HG03175 (cell line): ENCODE measurements around the gene ARHGAP33.

ENCODE experiments used
- ATAC-seq: cut with Tn5 transposase; IDR thresholded peaks from one replicate; pipeline ENCODE4 v1.9.1; 2021; ENCODE audit warnings: mild to moderate bottlenecking, moderate library complexity; ENCODE audit not compliant: unreplicated experiment

The ARHGAP33 gene

DNA sequence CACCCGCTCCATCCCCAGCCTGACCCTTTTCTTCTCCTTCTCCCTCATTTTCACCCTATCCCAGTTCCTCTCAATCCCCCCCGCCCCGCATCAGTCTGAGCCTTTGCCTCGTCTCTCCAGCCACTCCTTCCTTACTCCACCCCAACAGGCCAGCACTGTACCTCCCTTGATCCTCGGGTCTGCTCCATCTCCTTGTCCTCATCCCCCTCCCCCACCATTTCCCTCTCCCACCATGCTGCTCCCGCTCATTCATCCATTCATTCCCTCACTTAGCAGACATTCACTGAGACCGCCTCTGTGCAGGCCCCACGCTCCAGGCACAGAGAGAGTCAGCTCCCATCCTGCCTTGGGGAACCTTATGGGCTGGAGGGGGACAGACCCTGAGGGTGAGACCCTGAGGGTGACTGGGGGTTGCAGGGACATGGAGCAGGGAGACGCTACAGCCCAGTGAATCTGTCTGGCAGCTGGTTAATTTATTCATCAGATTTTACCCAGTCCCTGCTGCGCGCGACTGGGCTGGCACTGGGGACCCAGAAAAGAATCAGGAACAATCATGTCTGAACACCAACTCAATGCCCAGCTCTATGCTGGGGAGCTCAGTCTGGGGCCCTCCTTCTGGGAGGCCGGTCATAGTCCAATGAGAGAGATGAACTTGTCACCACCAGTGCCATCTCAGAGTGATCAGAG lies 881 bp downstream of the ARHGAP33 start:
- no peak for ATAC-seq

DNA sequence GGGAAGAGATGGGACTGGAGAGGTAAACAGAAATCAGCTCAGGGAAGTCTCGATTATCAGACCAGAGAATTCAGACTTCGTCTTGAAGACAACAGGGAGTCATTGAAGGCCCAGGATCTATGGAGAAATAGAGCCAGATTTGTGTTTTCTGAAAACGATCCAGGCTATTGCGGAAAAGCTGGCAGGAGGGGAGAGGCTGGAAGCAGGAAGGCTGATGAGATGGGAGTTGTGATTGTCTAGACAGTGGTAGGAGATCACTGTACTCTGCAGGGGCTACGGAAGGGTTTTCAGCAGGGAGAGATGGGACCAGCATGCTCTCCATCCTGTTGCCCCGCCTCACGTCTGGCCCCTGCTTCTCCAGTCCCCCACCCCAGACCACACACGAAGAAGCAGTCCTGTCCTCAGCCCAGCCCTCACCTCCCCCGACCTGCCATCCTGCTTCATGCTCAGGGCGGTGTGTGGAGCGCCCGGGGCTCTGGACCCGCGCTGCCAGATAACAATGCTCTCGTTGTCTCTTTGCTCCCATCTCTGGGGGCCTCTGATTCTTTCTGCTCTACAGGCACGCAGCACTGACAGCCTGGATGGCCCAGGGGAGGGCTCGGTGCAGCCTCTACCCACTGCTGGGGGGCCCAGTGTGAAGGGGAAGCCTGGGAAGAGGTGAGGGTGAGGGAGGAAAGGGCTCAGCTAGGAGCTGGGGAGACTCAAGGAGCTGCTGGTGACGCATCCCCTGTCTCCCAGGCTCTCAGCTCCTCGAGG lies 1.9 kb downstream of the ARHGAP33 start:
- ATAC-seq = no peak

DNA sequence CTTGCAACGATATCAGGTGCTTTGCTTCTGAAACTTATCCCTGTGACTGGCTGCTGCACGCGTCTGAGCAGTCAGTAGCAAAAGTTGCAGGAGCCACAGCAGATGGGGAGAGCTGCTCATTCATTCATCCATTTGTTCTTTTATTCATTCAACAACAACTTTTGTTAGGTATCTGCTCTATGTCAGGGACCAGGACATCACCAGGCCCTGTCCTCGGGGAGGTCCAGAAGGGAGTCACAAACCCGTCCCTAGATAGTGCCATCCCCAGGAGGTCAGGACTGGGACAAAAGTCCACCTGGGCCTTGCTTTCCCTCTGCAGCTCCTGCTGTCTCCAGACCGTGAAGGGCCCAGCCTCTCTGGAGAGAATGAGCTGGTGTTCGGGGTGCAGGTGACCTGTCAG lies 2.6 kb downstream of the ARHGAP33 start:
- ATAC-seq = no peak

DNA sequence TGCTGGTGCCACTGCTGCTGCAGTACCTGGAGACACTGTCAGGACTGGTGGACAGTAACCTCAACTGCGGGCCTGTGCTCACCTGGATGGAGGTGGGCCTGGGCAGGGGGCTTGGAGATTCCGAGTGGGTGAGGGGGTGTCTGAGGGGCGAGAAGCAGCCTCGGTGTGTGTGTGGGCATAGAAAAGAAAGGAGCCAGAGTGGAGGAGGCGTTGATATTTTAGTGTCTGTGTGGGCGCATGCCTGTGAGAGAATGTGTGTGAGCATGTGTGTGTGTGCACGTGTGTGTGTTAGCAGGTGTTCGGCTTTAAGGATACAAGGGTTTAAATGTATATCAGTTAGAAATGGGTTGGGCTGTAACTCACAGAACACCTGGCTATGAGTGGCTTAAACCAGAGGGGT lies 3.7 kb downstream of the ARHGAP33 start:
- ATAC-seq = no peak

DNA sequence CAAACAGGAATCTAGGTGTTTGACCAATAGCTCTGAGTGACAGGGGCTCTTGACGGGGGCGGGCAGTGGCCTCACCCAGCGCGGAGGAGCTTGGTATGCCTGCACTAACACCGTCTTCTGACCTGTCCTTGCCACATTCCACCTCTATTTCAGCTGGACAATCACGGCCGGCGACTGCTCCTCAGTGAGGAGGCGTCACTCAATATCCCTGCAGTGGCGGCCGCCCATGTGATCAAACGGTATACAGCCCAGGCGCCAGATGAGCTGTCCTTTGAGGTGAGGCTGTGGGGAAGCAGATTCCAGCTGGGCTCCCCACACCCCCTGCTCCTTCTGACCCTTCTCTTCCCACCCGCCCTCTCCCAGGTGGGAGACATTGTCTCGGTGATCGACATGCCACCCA lies 4.7 kb downstream of the ARHGAP33 start:
- ATAC-seq = no peak

DNA sequence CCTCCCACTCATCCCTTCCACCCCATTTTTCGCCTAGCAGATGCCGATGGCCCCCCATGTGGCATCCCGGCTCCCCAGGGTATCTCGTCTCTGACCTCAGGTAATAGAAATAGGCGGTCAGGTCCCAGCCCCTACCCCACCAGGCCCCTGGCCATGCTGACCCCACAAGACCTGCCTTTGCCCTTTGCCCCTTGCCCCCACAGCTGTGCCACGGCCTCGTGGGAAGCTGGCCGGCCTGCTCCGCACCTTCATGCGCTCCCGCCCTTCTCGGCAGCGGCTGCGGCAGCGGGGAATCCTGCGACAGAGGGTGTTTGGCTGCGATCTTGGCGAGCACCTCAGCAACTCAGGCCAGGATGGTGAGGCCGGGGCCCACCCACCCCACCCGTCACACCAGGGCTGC lies 5.4 kb downstream of the ARHGAP33 start:
- ATAC-seq = no peak

DNA sequence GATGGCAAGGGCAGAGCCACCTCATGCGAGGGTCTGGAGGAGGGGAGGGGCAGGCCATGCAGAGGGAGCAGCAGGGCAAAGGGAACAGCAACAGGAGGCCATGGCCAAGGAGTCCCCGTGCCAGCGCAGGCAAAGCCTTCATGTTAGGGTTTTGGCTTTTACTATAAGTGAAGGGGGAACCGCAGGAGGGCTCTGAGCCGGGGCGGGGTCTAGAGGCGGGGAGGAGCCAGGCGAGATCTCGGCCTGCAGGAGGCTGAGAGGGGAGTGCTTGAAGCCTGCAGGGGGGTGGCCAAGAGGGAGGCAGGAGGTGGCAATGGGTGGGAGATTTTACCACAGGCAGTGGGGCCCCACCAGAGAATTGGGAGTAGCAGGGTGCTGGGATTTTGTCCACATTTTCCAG lies 6.3 kb downstream of the ARHGAP33 start:
- no peak for ATAC-seq

DNA sequence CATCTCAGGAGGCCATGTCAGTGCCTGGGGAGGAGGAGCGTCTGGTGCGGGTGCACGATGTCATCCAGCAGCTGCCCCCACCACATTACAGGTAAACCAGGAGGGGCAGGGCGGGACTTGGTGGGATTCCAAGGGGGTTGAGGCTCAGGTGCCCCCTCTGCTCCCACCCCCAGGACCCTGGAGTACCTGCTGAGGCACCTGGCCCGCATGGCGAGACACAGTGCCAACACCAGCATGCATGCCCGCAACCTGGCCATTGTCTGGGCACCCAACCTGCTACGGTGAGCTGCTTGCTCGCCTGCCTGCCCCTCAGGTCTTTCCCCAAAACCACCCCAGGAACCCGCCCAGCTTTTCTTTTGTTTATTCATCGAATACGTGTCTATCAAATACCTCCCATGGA lies 7.2 kb downstream of the ARHGAP33 start:
- no peak for ATAC-seq

DNA sequence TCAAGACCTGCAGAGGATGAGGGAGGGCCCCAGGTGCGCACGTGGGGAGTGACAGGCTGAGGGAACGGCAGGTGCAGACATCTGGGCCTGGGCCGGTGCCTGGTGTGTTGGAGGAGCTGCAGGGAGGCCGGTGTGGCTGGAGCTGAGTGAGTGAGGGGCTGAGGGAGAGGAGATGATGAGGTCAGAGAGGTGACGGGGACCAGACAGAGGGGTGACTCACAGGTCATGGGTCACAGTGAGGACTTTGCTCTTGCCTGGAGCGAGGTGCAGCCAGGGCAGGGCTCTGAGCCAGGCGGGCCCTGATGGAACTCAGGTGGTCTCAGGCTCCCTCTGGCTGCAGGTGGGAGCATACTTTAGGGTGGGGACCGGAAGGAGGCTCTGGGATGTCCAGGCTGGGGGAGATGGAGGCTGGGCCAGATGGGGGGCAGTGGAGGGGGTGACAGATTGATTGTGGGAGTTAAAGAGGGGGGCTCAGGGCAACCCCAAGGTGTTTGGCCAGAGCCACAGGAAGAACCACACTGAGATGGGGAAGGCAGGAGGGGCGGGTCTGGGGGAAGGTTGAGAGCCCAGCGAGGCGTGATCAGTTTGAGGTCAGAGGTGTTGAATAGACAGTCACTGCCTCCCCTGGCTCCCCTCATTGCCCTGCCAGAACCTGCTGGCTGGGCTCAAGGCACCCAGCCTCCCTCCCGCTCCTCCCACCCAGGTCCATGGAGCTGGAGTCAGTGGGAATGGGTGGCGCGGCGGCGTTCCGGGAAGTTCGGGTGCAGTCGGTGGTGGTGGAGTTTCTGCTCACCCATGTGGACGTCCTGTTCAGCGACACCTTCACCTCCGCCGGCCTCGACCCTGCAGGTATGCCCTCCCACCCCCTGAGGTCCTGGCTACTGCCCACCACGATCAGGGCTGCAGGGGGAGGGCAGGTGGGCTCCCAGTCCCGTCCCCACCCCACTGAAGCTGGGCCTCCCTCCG lies 8.4 kb downstream of the ARHGAP33 start:
- ATAC-seq = no peak

DNA sequence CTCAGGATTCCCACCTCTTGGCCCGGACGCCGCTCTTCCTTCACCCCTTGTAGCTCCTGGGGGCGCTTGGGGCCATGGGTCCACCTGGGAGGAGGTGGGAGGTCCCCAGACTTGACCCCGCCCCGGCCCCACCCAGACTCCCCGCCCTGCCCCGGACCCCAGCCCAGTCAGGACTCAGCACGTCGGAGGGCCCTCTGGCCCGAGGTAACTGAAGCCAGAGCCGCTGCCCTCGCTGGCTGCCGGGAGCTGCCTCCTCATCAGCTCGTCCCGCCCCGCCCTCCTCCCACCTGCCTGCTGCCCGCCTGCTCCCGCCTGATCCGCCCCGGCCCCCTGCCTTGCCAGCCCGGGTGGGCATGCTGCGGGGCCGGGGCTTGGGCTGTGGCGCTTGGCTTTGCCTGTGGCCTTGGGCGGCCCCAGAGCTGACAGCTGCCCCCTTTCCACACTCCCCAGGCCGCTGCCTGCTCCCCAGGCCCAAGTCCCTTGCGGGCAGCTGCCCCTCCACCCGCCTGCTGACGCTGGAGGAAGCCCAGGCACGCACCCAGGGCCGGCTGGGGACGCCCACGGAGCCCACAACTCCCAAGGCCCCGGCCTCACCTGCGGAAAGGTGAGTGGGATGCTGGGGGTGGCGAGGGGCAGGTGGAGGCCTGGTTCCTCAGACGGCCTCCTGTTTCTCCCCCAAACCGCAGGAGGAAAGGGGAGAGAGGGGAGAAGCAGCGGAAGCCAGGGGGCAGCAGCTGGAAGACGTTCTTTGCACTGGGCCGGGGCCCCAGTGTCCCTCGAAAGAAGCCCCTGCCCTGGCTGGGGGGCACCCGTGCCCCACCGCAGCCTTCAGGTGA lies 9.4 kb downstream of the ARHGAP33 start:
- ATAC-seq = no peak

DNA sequence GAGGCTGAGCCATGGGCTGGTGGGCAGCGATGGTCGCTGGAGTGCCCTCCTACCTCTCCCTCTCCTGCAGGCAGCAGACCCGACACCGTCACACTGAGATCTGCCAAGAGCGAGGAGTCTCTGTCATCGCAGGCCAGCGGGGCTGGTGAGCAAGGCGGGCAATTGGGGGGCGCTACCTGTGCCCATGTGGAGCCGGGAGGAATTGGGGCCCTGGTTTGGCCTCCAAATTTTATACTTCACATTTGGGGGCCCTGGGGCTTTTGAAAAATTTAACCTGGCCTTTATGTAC lies 9.9 kb downstream of the ARHGAP33 start:
- ATAC-seq = no peak

DNA sequence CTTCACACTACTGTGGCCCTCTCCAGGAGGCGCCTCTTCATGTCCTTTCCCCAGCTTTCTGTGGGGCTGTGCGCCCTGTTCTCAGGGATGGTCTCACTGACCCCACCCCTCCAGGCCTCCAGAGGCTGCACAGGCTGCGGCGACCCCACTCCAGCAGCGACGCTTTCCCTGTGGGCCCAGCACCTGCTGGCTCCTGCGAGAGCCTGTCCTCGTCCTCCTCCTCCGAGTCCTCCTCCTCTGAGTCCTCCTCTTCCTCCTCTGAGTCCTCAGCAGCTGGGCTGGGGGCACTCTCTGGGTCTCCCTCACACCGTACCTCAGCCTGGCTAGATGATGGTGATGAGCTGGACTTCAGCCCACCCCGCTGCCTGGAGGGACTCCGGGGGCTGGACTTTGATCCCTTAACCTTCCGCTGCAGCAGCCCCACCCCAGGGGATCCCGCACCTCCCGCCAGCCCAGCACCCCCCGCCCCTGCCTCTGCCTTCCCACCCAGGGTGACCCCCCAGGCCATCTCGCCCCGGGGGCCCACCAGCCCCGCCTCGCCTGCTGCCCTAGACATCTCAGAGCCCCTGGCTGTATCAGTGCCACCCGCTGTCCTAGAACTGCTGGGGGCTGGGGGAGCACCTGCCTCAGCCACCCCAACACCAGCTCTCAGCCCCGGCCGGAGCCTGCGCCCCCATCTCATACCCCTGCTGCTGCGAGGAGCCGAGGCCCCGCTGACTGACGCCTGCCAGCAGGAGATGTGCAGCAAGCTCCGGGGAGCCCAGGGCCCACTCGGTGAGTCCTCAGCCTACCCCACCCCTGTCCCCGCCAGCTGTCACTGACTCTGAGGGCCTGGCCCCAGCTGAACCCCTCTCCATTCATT lies 11.2 kb downstream of the ARHGAP33 start:
- ATAC-seq = no peak

DNA sequence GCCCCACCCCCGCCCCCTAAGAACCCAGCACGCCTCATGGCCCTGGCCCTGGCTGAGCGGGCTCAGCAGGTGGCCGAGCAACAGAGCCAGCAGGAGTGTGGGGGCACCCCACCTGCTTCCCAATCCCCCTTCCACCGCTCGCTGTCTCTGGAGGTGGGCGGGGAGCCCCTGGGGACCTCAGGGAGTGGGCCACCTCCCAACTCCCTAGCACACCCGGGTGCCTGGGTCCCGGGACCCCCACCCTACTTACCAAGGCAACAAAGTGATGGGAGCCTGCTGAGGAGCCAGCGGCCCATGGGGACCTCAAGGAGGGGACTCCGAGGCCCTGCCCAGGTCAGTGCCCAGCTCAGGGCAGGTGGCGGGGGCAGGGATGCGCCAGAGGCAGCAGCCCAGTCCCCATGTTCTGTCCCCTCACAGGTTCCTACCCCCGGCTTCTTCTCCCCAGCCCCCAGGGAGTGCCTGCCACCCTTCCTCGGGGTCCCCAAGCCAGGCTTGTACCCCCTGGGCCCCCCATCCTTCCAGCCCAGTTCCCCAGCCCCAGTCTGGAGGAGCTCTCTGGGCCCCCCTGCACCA lies 11.9 kb downstream of the ARHGAP33 start:
- ATAC-seq = no peak

DNA sequence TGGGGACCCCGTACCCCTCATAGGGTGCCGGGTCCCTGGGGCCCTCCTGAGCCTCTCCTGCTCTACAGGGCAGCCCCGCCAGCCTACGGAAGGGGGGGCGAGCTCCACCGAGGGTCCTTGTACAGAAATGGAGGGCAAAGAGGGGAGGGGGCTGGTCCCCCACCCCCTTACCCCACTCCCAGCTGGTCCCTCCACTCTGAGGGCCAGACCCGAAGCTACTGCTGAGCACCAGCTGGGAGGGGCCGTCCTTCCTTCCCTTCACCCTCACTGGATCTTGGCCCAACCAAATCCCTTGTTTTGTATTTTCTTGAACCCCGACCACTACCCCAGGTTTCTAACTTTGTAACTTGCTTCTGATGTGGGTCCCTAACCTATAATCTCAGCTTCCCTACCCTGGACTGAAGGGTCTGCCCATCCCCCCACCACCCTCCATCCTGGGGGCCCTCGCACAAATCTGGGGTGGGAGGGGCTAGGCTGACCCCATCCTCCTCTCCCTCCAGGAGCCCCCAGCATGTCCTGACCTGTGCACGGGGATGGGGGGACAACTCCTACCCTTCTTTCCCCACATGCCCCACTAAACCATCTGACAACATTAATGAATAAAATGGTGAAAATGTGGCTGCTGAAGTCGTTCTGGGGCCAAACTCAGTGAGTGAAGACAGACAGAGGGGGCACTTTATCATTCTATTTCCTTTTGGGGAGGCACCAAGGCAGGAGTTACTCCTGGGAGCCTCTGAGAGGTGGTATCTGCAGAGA lies 13.0 kb downstream of the ARHGAP33 start:
- ATAC-seq = no peak

DNA sequence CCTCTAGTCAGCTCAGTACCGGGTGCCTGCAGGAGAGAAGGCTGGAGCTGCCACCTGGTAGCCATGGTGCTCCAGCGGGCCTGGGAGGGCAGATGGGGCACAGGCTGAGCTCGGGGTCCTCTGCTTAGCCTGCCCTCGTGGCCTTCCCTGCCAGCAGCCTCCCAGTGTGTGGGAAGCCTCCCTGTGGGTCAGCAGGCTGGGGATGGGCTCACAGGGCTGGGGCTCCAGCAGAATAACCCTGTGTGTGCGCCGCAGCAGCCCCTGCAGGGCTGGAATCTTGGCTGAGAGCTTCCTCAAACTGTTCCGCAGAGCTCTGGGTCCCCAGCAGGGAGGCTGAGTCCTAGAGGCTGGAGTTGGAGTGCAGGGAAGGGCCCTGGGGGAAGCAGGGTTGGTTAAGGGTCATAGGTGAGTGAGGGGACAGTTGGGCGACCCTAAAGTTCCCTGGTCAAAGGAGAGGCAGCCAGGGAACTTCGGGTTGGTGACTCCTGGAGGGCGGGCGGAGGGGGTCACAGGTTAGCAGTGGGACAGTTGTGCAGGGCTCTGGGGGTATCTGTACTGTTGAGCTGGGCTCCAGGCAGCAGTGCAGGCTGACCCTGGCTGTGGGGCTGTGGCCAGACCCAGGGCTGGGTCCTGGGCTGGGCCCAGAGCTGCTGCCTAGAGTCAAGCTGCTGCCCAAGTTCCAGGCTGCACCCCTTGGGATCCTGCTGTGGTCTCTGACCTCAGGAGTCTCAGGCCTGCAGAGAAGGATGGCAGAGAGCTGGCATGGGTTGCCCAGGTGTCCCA lies 14.0 kb downstream of the ARHGAP33 start:
- no peak for ATAC-seq

DNA sequence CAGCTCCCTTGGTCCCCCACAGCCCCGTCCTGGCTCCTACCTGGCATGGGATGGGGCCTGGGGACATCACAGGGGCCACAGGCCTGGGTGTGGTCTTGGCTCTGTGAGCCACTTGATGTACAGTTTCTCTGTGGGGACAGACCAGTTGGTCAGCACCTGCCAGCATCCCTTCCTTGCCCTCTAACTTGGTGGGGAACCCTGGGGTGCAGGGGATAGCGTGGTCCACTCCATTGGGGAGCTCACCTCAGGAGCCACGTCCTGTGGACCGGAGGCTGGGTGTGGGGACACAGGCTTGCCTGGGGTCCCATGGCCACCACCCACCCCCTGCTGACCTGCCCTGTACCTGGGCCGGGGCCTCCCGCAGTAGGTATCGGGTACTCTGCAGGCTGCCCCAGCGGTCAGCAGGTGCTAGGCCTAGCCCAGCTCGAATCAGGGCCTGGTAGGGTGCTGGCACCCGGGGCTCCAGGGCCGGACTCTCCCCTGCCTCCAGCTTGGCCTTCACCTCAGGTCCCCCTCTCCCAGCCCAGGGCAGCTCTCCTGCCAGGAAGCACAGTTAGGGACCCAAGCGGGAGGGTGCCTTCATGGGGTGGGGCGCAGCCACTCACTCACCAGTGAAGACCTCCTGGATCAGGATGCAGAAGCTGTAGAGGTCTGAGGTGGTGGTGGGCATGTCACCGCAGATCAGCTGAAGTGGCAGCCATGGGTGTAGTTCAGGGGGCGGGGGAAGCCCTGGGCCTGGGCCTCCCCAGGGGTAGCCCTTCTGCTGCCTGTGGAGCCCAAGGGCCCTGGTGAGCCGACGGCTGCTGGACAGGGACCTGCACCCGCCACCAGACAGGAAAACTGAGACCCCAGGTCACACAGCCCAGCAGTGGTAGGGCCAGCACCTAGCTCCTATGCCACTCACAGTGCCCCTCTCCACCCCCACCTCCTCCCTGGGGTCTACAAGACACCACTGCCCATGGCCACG lies 14.9 kb downstream of the ARHGAP33 start:
- no peak for ATAC-seq
